Ishikawa (cell line): ENCODE results near the gene MAVS.

Experiments
- RAD21 ChIP-seq: IDR thresholded peaks from 2 replicates; pipeline ENCODE4 v1.6.1; 2012; ENCODE audit warnings: low read depth
- TF ChIP-seq, protein P1 (sequence below): IDR thresholded peaks from 2 replicates; pipeline ENCODE4 v1.6.1; 2012

DNA sequence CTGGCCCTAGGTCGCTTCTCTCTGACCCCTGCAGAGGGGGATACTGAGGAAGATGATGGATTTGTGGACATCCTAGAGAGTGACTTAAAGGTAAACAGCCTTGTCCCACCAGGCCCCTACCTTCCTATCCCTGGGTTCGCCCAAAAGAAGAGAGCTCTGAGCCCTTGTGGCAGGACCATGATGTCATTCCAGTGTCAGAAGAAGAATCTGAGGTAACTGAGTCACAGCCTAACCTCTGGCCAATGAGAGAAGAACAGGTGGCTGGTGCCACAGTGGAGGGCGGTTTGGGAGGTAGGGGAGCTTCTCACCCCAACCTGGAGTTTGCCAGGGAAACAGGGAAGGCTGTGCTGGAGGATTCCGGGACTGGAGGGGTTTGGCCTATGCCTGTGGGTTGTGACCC is 45.3 kb upstream of the MAVS start:
- TF ChIP-seq RAD21 = no peak
- TF ChIP-seq, protein P1, sequence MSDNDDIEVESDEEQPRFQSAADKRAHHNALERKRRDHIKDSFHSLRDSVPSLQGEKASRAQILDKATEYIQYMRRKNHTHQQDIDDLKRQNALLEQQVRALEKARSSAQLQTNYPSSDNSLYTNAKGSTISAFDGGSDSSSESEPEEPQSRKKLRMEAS = no peak
